OCI-LY7 (cell line): ENCODE results near the gene LDLRAD4.

Experiments used
- EZH2phosphoT487 ChIP-seq: fragments of 200-600 bp; sonication (generic); IDR thresholded peaks from 2 replicates; pipeline ENCODE4 v1.6.1; 2018; ENCODE audit warnings: low read depth, borderline replicate concordance, mild to moderate bottlenecking, mixed run types, antibody characterized with exemption, low read length, moderate library complexity, mixed read lengths
- TF ChIP-seq, protein P1 (sequence below): fragments of 200-600 bp; sonication (generic); conservative IDR thresholded peaks from 2 replicates; pipeline ENCODE4 v1.5.1; 2014; ENCODE audit warnings: mild to moderate bottlenecking, antibody characterized with exemption, low read length, moderate library complexity, mixed read lengths

DNA sequence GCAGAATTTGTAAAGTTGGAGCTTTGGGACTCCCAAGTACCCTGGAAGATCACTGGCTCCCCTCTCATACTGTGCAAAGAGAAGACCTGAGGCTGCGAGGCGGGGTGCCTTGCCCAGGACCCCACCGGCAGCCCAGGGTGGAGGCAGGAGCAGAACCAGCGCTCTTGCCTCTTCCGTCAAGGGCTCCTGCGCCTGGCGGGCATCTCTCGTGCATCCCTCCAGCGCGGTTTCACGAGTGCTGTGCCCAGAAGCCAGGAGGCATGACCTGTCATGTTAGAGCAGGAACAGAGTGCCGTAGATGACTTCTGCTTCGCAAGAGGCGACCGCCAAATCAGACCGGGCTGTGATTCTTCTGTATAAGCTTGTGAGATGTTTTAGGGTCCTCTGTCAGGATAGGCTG lies 77.3 kb downstream of the LDLRAD4 start:
- TF ChIP-seq, protein P1, sequence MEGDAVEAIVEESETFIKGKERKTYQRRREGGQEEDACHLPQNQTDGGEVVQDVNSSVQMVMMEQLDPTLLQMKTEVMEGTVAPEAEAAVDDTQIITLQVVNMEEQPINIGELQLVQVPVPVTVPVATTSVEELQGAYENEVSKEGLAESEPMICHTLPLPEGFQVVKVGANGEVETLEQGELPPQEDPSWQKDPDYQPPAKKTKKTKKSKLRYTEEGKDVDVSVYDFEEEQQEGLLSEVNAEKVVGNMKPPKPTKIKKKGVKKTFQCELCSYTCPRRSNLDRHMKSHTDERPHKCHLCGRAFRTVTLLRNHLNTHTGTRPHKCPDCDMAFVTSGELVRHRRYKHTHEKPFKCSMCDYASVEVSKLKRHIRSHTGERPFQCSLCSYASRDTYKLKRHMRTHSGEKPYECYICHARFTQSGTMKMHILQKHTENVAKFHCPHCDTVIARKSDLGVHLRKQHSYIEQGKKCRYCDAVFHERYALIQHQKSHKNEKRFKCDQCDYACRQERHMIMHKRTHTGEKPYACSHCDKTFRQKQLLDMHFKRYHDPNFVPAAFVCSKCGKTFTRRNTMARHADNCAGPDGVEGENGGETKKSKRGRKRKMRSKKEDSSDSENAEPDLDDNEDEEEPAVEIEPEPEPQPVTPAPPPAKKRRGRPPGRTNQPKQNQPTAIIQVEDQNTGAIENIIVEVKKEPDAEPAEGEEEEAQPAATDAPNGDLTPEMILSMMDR = no peak
- TF ChIP-seq EZH2phosphoT487 = no peak
